ENCODE results near the gene CABYR. TPM values are rescaled to one million over a fixed set of nuclear protein-coding genes. Genes with fewer than 3 reads are reported as not detected.
A peak's percentile ranks its signal among the peaks of the same experiment; 100 is the strongest.

The CABYR gene
- total RNA-seq, 1 experiment from 2014 or later = 19.3 TPM

- no peak for TF ChIP-seq ESRRA (CRISPR knock-in tag; IDR thresholded peaks at IDR 0.05; ENCODE audit: borderline replicate concordance)
Observed at GRCh38 chr18:24204904-24205303, 66.0 kb downstream of the CABYR start (continued).

- CTCF ChIA-PET = interaction anchor here (1.2 kb wide), 1 partner anchor 32 kb away, joined by 5 read pairs; no protein-coding TSS in a partner anchor
- no peak for DNase-seq (ENCODE audit: low spot score)
- Mint-ChIP-seq H3K27ac (peak overlapping the region; percentile 78), H3K27me3 (ENCODE audit: low read depth) (no peaks in the 10 kb centered on the region), H3K4me1 (peaks cover 15% of the 10 kb centered on the region), H3K9me3 (no peaks in the 10 kb centered on the region), H3K4me3 (no peak overlapping the region), H3K36me3 (0 out of 2 replicates have a peak, but pooled peaks cover 3% of the 10 kb centered on the region)
- TF ChIP-seq OVOL2 (CRISPR knock-in tag; IDR thresholded peaks at IDR 0.05; ENCODE audit: borderline replicate concordance) (no peak), ZMAT4 (CRISPR knock-in tag; IDR thresholded peaks at IDR 0.05) (no peak), NR3C1 (CRISPR knock-in tag; conservative IDR thresholded peaks at IDR 0.05; ENCODE audit: low read depth) (no peak), NR2C2 (CRISPR knock-in tag; IDR thresholded peaks at IDR 0.05) (no peak), ZSCAN18 (CRISPR knock-in tag; IDR thresholded peaks at IDR 0.05) (no peak), SP1 (CRISPR knock-in tag; conservative IDR thresholded peaks at IDR 0.05) (no peak), USF2 (CRISPR knock-in tag; IDR thresholded peaks at IDR 0.05) (no peak), ETV6 (CRISPR knock-in tag; IDR thresholded peaks at IDR 0.05) (no peak), PREB (CRISPR knock-in tag; IDR thresholded peaks at IDR 0.05; ENCODE audit: borderline replicate concordance) (no peak), ATF2 (CRISPR knock-in tag; IDR thresholded peaks at IDR 0.05; ENCODE audit: borderline replicate concordance, low read depth) (no peak), RORB (CRISPR knock-in tag; IDR thresholded peaks at IDR 0.05) (no peak)
- POLR2A ChIA-PET = no interaction called here
- ATAC-seq = peak; percentile 22; the same call in 1 of the 2 replicates
Observed at GRCh38 chr18:24208270-24209035, 69.6 kb downstream of the CABYR start.

- H3K4me1 Mint-ChIP-seq = peaks cover 23% of the 10 kb centered on the region
- H3K36me3 Mint-ChIP-seq = 0 out of 2 replicates have a peak, but pooled peaks cover 3% of the 10 kb centered on the region
- TF ChIP-seq ZNF138 (CRISPR knock-in tag; conservative IDR thresholded peaks at IDR 0.05) (no peak), AR (CRISPR knock-in tag; IDR thresholded peaks at IDR 0.05) (no peak), ELF4 (CRISPR knock-in tag; IDR thresholded peaks at IDR 0.05; ENCODE audit: low read depth) (no peak), ATF6 (CRISPR knock-in tag; IDR thresholded peaks at IDR 0.05) (no peak), JUN (CRISPR knock-in tag; IDR thresholded peaks at IDR 0.05) (no peak), SMAD3 (CRISPR knock-in tag; IDR thresholded peaks at IDR 0.05; ENCODE audit: borderline replicate concordance) (no peak), CBFB (CRISPR knock-in tag; IDR thresholded peaks at IDR 0.05; ENCODE audit: low read depth) (no peak), ZMAT4 (CRISPR knock-in tag; IDR thresholded peaks at IDR 0.05) (no peak), ZNF396 (CRISPR knock-in tag; IDR thresholded peaks at IDR 0.05; ENCODE audit: borderline replicate concordance) (no peak), PRRX2 (CRISPR knock-in tag; IDR thresholded peaks at IDR 0.05) (no peak), NR1H2 (CRISPR knock-in tag; IDR thresholded peaks at IDR 0.05) (no peak)
Observed at GRCh38 chr18:24209558-24209957, 70.7 kb downstream of the CABYR start.

More at GRCh38 chr18:24209558-24209957, 70.7 kb downstream of the CABYR start:
- CTCF ChIA-PET = no interaction called here
- POLR2A ChIA-PET = no interaction called here
- no peak overlapping the region for H3K4me3 Mint-ChIP-seq
- DNase-seq (ENCODE audit: low spot score) (no peak), ATAC-seq (no peak)
- H3K27ac Mint-ChIP-seq = peak overlapping the region; percentile 16; the same call in 1 of the 2 replicates
- no peaks in the 10 kb centered on the region for H3K27me3 Mint-ChIP-seq (ENCODE audit: low read depth)
- H3K9me3 Mint-ChIP-seq = no peaks in the 10 kb centered on the region
